Measurements from ENCODE around the gene NCAM1. TPM values are rescaled to one million over a fixed set of nuclear protein-coding genes. Genes with fewer than 3 reads are reported as not detected.

Gene NCAM1
- total RNA-seq, 1 experiment from 2014 or later = not detected

DNA sequence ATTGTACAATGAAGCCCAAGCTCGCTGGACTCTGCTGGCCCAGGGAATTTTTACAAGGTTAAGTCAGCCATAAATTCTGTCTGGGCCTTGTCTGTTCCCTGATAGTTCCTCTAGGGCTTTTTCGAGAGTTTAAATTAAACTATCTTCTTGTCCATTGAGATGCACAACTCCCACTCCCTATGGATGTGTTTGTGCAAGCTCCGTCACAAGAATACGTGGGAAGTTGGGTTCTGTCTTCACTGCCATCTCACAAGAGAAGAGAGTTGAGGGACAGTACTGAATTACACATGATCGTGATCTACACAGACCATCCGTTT is 199.5 kb downstream of the NCAM1 start:
- no TSS peak for BruUV-seq (replicated peaks)

DNA sequence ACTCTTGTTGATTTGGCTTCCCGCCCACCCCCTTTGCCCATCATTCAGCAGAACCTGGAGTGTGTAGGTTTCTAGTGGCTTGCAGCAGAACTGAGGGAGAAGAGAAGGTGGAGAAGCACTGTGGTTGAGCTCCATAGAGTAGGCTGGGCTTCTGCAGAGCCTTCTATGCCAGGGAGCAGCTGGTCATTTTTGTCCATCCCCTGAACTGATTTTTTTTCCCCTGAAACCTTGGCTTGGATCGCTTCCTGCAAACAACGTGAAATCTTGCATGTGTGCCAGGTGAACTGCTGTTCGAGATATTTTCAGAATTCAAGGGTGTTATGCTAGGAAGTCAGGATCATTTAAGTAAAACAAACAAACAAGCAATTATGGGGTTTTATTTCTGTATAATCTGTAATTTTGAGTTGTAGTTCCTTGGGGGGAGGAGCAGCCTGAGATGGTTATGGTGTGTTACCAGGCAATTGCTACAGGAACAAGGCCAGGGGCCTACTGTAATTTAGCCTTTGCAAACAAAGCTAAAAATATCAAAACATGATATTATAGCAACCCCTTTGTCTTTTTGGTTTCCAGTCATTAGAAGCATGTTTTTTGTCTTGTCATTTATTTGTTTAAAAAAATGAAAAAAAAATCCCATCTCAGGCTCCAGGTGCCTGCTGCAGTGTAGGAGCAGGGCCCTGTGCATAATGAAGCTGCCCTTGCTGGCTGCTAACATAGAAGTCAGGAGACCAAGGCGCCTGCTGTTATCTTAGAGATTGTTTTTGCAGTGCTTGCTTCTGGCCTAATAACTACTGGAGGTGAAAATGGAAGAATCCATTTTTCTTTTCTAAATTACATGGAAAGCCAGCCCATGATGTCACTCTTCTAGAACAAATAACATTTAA is 200.7 kb downstream of the NCAM1 start:
- TF ChIP-seq EZH2phosphoT487 (IDR thresholded peaks at IDR 0.05; ENCODE audit: borderline replicate concordance, low read length) = no peak
- Histone ChIP-seq H3K27ac (ENCODE audit: low read length) (no peak overlapping the region), H3K9ac (ENCODE audit: low read length) (no peak overlapping the region), H3K9me3 (ENCODE audit: low read length) (no peaks in the 10 kb centered on the region), H3K9me2 (replicated peaks; ENCODE audit: low read length) (no peaks in the 10 kb centered on the region), H3K4me3 (ENCODE audit: low read length) (no peak overlapping the region), H3K4me1 (ENCODE audit: insufficient read depth, low read length) (no peaks in the 10 kb centered on the region), H2AFZ (ENCODE audit: low read length) (no peak overlapping the region), H3K79me2 (ENCODE audit: low read length) (no peaks in the 10 kb centered on the region), H3F3A (ENCODE audit: low read length, unreplicated experiment) (no peaks in the 10 kb centered on the region), H3K27me3 (ENCODE audit: low read length) (peaks cover 33% of the 10 kb centered on the region), H3K4me2 (ENCODE audit: low read length) (no peak overlapping the region), H3K36me3 (ENCODE audit: low read depth, low read length) (no peaks in the 10 kb centered on the region), H4K20me1 (ENCODE audit: low read length) (no peaks in the 10 kb centered on the region)
- no TSS peak for BruUV-seq (replicated peaks)
- ChIA-PET POLR2A (ENCODE audit: unreplicated experiment) (no interaction called here), CTCF (no interaction called here)
- ATAC-seq (no peak), DNase-seq (no peak)
- intact Hi-C loops (cut with micrococcal nuclease) = no loop called here

More for the DNA sequence above, 199.5 kb downstream of the NCAM1 start:
- H3F3A ChIP-seq (ENCODE audit: low read length, unreplicated experiment) = no peaks in the 10 kb centered on the region
- no peaks in the 10 kb centered on the region for H3K9me3 ChIP-seq (ENCODE audit: low read length)
- H3K27ac ChIP-seq (ENCODE audit: low read length) = no peak overlapping the region
- no peak overlapping the region for H3K4me2 ChIP-seq (ENCODE audit: low read length)
- H3K4me3 ChIP-seq (ENCODE audit: low read length) = no peak overlapping the region
- TF ChIP-seq, protein P1, sequence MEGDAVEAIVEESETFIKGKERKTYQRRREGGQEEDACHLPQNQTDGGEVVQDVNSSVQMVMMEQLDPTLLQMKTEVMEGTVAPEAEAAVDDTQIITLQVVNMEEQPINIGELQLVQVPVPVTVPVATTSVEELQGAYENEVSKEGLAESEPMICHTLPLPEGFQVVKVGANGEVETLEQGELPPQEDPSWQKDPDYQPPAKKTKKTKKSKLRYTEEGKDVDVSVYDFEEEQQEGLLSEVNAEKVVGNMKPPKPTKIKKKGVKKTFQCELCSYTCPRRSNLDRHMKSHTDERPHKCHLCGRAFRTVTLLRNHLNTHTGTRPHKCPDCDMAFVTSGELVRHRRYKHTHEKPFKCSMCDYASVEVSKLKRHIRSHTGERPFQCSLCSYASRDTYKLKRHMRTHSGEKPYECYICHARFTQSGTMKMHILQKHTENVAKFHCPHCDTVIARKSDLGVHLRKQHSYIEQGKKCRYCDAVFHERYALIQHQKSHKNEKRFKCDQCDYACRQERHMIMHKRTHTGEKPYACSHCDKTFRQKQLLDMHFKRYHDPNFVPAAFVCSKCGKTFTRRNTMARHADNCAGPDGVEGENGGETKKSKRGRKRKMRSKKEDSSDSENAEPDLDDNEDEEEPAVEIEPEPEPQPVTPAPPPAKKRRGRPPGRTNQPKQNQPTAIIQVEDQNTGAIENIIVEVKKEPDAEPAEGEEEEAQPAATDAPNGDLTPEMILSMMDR (conservative IDR thresholded peaks at IDR 0.05; ENCODE audit: low read depth, low read length) = no peak
- TF ChIP-seq EZH2 (IDR thresholded peaks at IDR 0.05; ENCODE audit: low read length, unreplicated experiment) (no peak), EZH2phosphoT487 (IDR thresholded peaks at IDR 0.05; ENCODE audit: borderline replicate concordance, low read length) (no peak)
- H3K9ac ChIP-seq (ENCODE audit: low read length) = no peak overlapping the region
- ATAC-seq (no peak), DNase-seq (no peak)
- H3K36me3 ChIP-seq (ENCODE audit: low read depth, low read length) = no peaks in the 10 kb centered on the region
- intact Hi-C loops (cut with micrococcal nuclease) = no loop called here
- H3K27me3 ChIP-seq (ENCODE audit: low read length) = peaks cover 23% of the 10 kb centered on the region; the same call in 1 of the 2 replicates
- no peak overlapping the region for H2AFZ ChIP-seq (ENCODE audit: low read length)
- no peaks in the 10 kb centered on the region for H3K79me2 ChIP-seq (ENCODE audit: low read length)
- ChIA-PET POLR2A (ENCODE audit: unreplicated experiment) (no interaction called here), CTCF (no interaction called here)
- H3K9me2 ChIP-seq (replicated peaks; ENCODE audit: low read length) = no peaks in the 10 kb centered on the region
- H3K4me1 ChIP-seq (ENCODE audit: insufficient read depth, low read length) = no peaks in the 10 kb centered on the region
- H4K20me1 ChIP-seq (ENCODE audit: low read length) = no peaks in the 10 kb centered on the region

GRCh38 chr11:113162592-113162962 is 201.4 kb downstream of the NCAM1 start:
- POLR2A ChIA-PET (ENCODE audit: unreplicated experiment) = no interaction called here
- Histone ChIP-seq H3K27me3 (ENCODE audit: low read length) (peaks cover 35% of the 10 kb centered on the region), H3K79me2 (ENCODE audit: low read length) (no peaks in the 10 kb centered on the region), H3K9me3 (ENCODE audit: low read length) (no peaks in the 10 kb centered on the region), H3K4me3 (ENCODE audit: low read length) (no peak overlapping the region), H3K9me2 (replicated peaks; ENCODE audit: low read length) (no peaks in the 10 kb centered on the region), H3K9ac (ENCODE audit: low read length) (no peak overlapping the region), H3K4me1 (ENCODE audit: insufficient read depth, low read length) (no peaks in the 10 kb centered on the region), H2AFZ (ENCODE audit: low read length) (no peak overlapping the region), H3K36me3 (ENCODE audit: low read depth, low read length) (no peaks in the 10 kb centered on the region), H3F3A (ENCODE audit: low read length, unreplicated experiment) (no peaks in the 10 kb centered on the region), H3K4me2 (ENCODE audit: low read length) (no peak overlapping the region), H3K27ac (ENCODE audit: low read length) (no peak overlapping the region), H4K20me1 (ENCODE audit: low read length) (no peaks in the 10 kb centered on the region)
- CTCF ChIA-PET = no interaction called here
- TF ChIP-seq, protein P1 (conservative IDR thresholded peaks at IDR 0.05; ENCODE audit: low read depth, low read length) = peak; percentile 19; the same call in 1 of the 2 replicates
- TF ChIP-seq EZH2phosphoT487 (IDR thresholded peaks at IDR 0.05; ENCODE audit: borderline replicate concordance, low read length) = no peak
- intact Hi-C loops (cut with micrococcal nuclease) = no loop called here
- DNase-seq (no peak), ATAC-seq (no peak)
- no TSS peak for BruUV-seq (replicated peaks)

All from PC-3 (cell line).